CD14-positive monocyte (primary cell): ENCODE measurements around the gene KLHDC7B. TPM values are rescaled to one million over a fixed set of nuclear protein-coding genes. Genes with fewer than 3 reads are reported as not detected.

Experiments used
- DNase-seq, 3 donors: peaks; one replicate each; pipeline ENCODE4 v3.0.0-alpha.2; 2011 to 2022
- H2AFZ ChIP-seq: 2 replicates; pipeline ENCODE4 v1.6.0; 2012; ENCODE audit warnings: mild to moderate bottlenecking, low read depth, low read length, inconsistent platforms; ENCODE audit not compliant: insufficient read depth, poor library complexity, severe bottlenecking
- H3K27ac ChIP-seq, 2 donors: 1 replicate in 1 of 2; 2 replicates in 1 of 2; pipeline ENCODE4 v1.5.1; 2012 to 2013; ENCODE audit warnings: low read length in 2 of 2, control low read depth in 1 of 2, inconsistent platforms in 1 of 2, low read depth in 1 of 2, mild to moderate bottlenecking in 1 of 2
- H3K27me3 ChIP-seq, 2 donors: one replicate each; pipeline versions ENCODE4 v1.6.0 to v1.6.1; 2011 to 2013; ENCODE audit warnings: low read length in 2 of 2; ENCODE audit not compliant: control insufficient read depth in 2 of 2, insufficient read depth in 2 of 2
- H3K36me3 ChIP-seq, 2 donors: replicated peaks in 1 of 2; 1 replicate in 1 of 2; 2 replicates in 1 of 2; pipeline versions ENCODE4 v1.5.1 to v1.6.1; 2012 to 2013; ENCODE audit warnings: low read length in 2 of 2, control low read depth in 1 of 2, inconsistent platforms in 1 of 2, mild to moderate bottlenecking in 1 of 2; ENCODE audit not compliant: insufficient read depth in 2 of 2, control insufficient read depth in 1 of 2
- H3K4me1 ChIP-seq, 2 donors: 1 replicate in 1 of 2; 2 replicates in 1 of 2; pipeline versions ENCODE4 v1.5.1 to v1.6.1; 2012 to 2013; ENCODE audit warnings: low read length in 2 of 2, control low read depth in 1 of 2, inconsistent platforms in 1 of 2, mild to moderate bottlenecking in 1 of 2, moderate library complexity in 1 of 2; ENCODE audit not compliant: insufficient read depth in 2 of 2, control insufficient read depth in 1 of 2
- H3K4me2 ChIP-seq: replicated peaks from 2 replicates; pipeline ENCODE3; 2012; ENCODE audit warnings: low read length, moderate library complexity, mild to moderate bottlenecking; ENCODE audit not compliant: poor library complexity, severe bottlenecking; ENCODE audit errors: extremely low read depth
- H3K4me3 ChIP-seq, 3 experiments: fragments of 200-600 bp in 1 of 3; sonication (generic) in 1 of 3; replicated peaks in 1 of 3; 1 replicate in 2 of 3; 2 replicates in 1 of 3; pipeline ENCODE4 v1.5.1; 2011 to 2013; ENCODE audit warnings: low read length in 3 of 3, mild to moderate bottlenecking in 3 of 3, control low read depth in 2 of 3, low read depth in 2 of 3, inconsistent platforms in 1 of 3, moderate library complexity in 1 of 3
- H3K79me2 ChIP-seq: 2 replicates; pipeline ENCODE4 v1.6.0; 2012; ENCODE audit warnings: mild to moderate bottlenecking, control low read depth, inconsistent platforms, low read length, moderate library complexity; ENCODE audit not compliant: insufficient read depth
- H3K9ac ChIP-seq: 2 replicates; pipeline ENCODE4 v1.6.0; 2017; ENCODE audit warnings: low read length, mild to moderate bottlenecking; ENCODE audit not compliant: insufficient read depth, poor library complexity, severe bottlenecking
- H3K9me3 ChIP-seq, 2 donors: replicated peaks in 1 of 2; 1 replicate in 1 of 2; 2 replicates in 1 of 2; pipeline versions ENCODE4 v1.5.1 to v1.6.1; 2012 to 2013; ENCODE audit warnings: low read length in 2 of 2, control low read depth in 1 of 2; ENCODE audit not compliant: control insufficient read depth in 1 of 2, insufficient read depth in 1 of 2
- H4K20me1 ChIP-seq: 2 replicates; pipeline ENCODE4 v1.6.0; 2012; ENCODE audit warnings: mild to moderate bottlenecking, low read length, control low read depth, moderate library complexity; ENCODE audit not compliant: insufficient read depth
- H3K27ac Mint-ChIP-seq, 7 donors: one replicate each; pipeline ENCODE4 v1.8.0; 2020; ENCODE audit warnings: mild to moderate bottlenecking in 7 of 7, mixed read lengths in 7 of 7, moderate library complexity in 6 of 7, inconsistent platforms in 2 of 7
- H3K27me3 Mint-ChIP-seq, 3 donors: one replicate each; pipeline ENCODE4 v1.8.0; 2021 to 2022; ENCODE audit warnings: low read depth in 3 of 3, mild to moderate bottlenecking in 3 of 3, mixed read lengths in 3 of 3, moderate library complexity in 3 of 3, inconsistent platforms in 1 of 3
- H3K36me3 Mint-ChIP-seq, 2 donors: one replicate each; pipeline ENCODE4 v1.8.0; 2020; ENCODE audit warnings: mixed read lengths in 2 of 2, inconsistent platforms in 1 of 2, mild to moderate bottlenecking in 1 of 2
- H3K4me1 Mint-ChIP-seq: one replicate; pipeline ENCODE4 v1.8.0; 2020; ENCODE audit warnings: mild to moderate bottlenecking, mixed read lengths
- H3K4me3 Mint-ChIP-seq, 2 donors: one replicate each; pipeline ENCODE4 v1.8.0; 2020; ENCODE audit warnings: mild to moderate bottlenecking in 2 of 2, mixed read lengths in 2 of 2, moderate library complexity in 1 of 2
- H3K9me3 Mint-ChIP-seq, 7 donors: one replicate each; pipeline ENCODE4 v1.8.0; 2020 to 2022; ENCODE audit warnings: mixed read lengths in 7 of 7, mild to moderate bottlenecking in 6 of 7, moderate library complexity in 6 of 7, inconsistent platforms in 2 of 7
- CTCF ChIP-seq: fragments of 200-600 bp; IDR thresholded peaks from one replicate; pipeline ENCODE4 v1.8.0; 2022; ENCODE audit warnings: antibody characterized with exemption, mild to moderate bottlenecking
- WGBS: methylation state at CpG from one replicate; pipeline ENCODE4 v1.1.5; 2013; ENCODE audit warnings: missing lambda C conversion rate; ENCODE audit not compliant: insufficient coverage; 5-methylcytosine and 5-hydroxymethylcytosine counted together
- intact Hi-C, 2 donors: fragments of 100-400 bp; cut with micrococcal nuclease; formaldehyde crosslinking; loops; one replicate each; pipeline versions ENCODE4 v1.15.0 to v1.15.1; 2023
- polyA plus RNA-seq, 3 donors: library from polyadenylated mRNA; depleted of rRNA in 1 of 3; unstranded in 2 of 3; stranded (reverse) in 1 of 3; fragments of 300-500 nt in 2 of 3; fragments of >200 nt in 1 of 3; fragmentation: Illumina TruSeq in 2 of 3; gene quantifications; 1 replicate in 2 of 3; 2 replicates in 1 of 3; pipeline ENCODE4 v1.2.3, GENCODE V29; 2012 to 2021

Gene KLHDC7B
- polyA plus RNA-seq, 3 donors, result 0.88 to 4.3 (median 1.4) TPM

GRCh38 chr22:50524676-50525103, 21.0 kb upstream of the KLHDC7B start:
- H3K27me3 Mint-ChIP-seq, result no peaks in the 10 kb centered on the region
- no peaks in the 10 kb centered on the region for H3K9me3 Mint-ChIP-seq
- Histone ChIP-seq H3K4me1 (peaks cover 39 to 60% of the 10 kb centered on the region in 2 donors), H4K20me1 (peaks cover 86% of the 10 kb centered on the region), H3K9ac (peak overlapping the region; percentile 100), H3K27ac (peak overlapping the region; percentile 60 to 100), H3K4me2 (peak overlapping the region; percentile 95), H3K79me2 (peaks cover 52% of the 10 kb centered on the region), H2AFZ (no peak overlapping the region), H3K36me3 (peaks cover 46 to 58% of the 10 kb centered on the region in 2 donors), H3K4me3 (peak overlapping the region; percentile 47 to 99 (median 72)), H3K27me3 (no peaks in the 10 kb centered on the region), H3K9me3 (no peaks in the 10 kb centered on the region)
- intact Hi-C loops, result loop anchor here (5.0 kb wide), 3 partner anchors 38 to 98 kb away; partner anchors contain the start of genes CHKB (in 2 of the 2) and SYCE3 (in 1 of the 2)
- TF ChIP-seq CTCF, result no peak
- peak overlapping the region; percentile 46 to 86 (median 76) for H3K27ac Mint-ChIP-seq
- H3K4me1 Mint-ChIP-seq, result peaks cover 30% of the 10 kb centered on the region
- H3K36me3 Mint-ChIP-seq, result peaks cover 37 to 69% of the 10 kb centered on the region in 2 donors
- 7% methylated on average over 19 of the region's 19 CpGs for WGBS
- peak in 1 of 3 donors; percentile 9 for DNase-seq
- H3K4me3 Mint-ChIP-seq, result peak overlapping the region; percentile 73 to 78

- Histone ChIP-seq H3K79me2 (peaks cover 58% of the 10 kb centered on the region), H3K4me2 (peak within 1 kb of the TSS; percentile 95), H4K20me1 (peaks cover 87% of the 10 kb centered on the region), H3K27ac (peak within 1 kb of the TSS; percentile 100), H3K4me1 (peaks cover 39 to 66% of the 10 kb centered on the region in 2 donors), H2AFZ (no peak within 1 kb of the TSS), H3K36me3 (peaks cover 46 to 58% of the 10 kb centered on the region in 2 donors), H3K9me3 (no peaks in the 10 kb centered on the region), H3K4me3 (peak within 1 kb of the TSS; percentile 72 to 99 (median 73)), H3K9ac (peak within 1 kb of the TSS; percentile 100), H3K27me3 (no peaks in the 10 kb centered on the region)
- Mint-ChIP-seq H3K4me3 (peak within 1 kb of the TSS; percentile 91 to 95), H3K9me3 (no peaks in the 10 kb centered on the region), H3K27ac (peak within 1 kb of the TSS; percentile 94 to 100 (median 97)), H3K36me3 (peaks cover 36 to 65% of the 10 kb centered on the region in 2 donors), H3K27me3 (no peaks in the 10 kb centered on the region), H3K4me1 (peaks cover 30% of the 10 kb centered on the region)
- TF ChIP-seq CTCF, result no peak
- intact Hi-C loops, result loop anchor here (5.0 kb wide), 3 partner anchors 37 to 97 kb away; partner anchors contain the start of genes CHKB (in 2 of the 2) and SYCE3 (in 1 of the 2)
- under 1% methylated on average over 83 of the region's 84 CpGs for WGBS
- peak; percentile 93 to 94 (median 94) for DNase-seq
Observed at GRCh38 chr22:50525104-50525857, 20.4 kb upstream of the KLHDC7B start, which contains the start of gene SCO2. SCO2 (minus strand) TSS chr22:50525598; CDS start chr22:50524411, 1,187 bp downstream.
